GM21825 (cell line): Measurements from ENCODE around the gene BMP10.
A peak's percentile ranks its signal among the peaks of the same experiment; 100 is the strongest.

ENCODE experiments used
- ATAC-seq: cut with Tn5 transposase; IDR thresholded peaks from one replicate; pipeline ENCODE4 v1.9.1; 2021; ENCODE audit warnings: mild to moderate bottlenecking, moderate library complexity; ENCODE audit not compliant: unreplicated experiment

Gene BMP10

DNA sequence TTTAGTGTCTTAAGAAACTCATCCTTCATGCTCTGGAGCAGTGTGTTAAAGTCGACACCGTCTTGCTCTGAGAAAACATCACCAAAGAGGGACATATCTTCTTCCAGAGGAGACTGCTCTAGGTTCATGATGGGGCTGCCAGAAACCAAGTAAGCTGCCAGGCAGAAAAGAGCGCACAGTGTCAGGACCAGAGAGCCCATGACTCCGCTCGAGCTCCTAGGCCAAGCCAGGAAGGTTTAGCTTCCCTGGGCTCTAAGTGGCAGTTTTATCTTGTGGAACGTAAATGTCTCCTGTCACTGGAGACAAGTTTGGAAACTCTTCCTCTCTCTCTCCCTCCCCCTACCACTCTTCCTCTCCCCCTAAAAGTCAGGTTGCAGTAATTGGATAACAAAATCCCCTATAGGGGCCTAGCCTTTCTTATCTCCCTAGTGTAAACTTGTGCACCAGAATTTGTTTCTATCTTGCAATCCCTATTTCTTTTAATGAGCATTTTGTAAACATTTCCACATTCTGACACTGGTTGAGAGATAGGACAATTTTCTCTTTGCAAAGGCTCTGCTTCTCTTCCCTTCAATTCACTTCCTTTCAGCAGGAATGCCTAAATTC is at the start of gene BMP10:
BMP10 (minus strand) TSS at position 239 of the 606 bp plus-strand sequence; CDS start at position 200, 39 bp downstream.
- no peak for ATAC-seq

- no peak for ATAC-seq
Observed at GRCh38 chr2:68920481-68921170, 49.4 kb upstream of the BMP10 start.

- ATAC-seq: no peak
Observed at GRCh38 chr2:68918497-68918896, 47.3 kb upstream of the BMP10 start.

- ATAC-seq: no peak
Observed at GRCh38 chr2:68917034-68917718, 46.0 kb upstream of the BMP10 start.

GRCh38 chr2:68916226-68916625 is 45.0 kb upstream of the BMP10 start:
- no peak for ATAC-seq

DNA sequence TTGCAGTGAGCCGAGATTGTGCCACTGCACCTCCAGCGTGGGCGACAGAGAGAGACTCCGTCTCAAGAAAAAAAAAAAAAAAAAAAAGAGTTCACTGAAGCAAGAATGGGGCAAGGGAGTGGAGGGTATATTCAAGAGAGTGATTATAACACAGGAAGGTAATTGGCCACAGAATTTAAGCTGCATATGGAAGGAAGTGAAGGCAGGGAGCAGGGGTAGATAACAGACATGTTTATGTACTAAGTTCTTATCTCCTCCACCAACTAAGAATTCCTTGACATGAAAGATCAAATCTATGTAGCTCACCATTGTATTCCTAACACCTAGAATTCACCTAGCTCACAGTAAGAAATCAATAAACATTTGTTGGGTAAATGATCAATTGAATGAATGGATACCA is 44.2 kb upstream of the BMP10 start:
- no peak for ATAC-seq

DNA sequence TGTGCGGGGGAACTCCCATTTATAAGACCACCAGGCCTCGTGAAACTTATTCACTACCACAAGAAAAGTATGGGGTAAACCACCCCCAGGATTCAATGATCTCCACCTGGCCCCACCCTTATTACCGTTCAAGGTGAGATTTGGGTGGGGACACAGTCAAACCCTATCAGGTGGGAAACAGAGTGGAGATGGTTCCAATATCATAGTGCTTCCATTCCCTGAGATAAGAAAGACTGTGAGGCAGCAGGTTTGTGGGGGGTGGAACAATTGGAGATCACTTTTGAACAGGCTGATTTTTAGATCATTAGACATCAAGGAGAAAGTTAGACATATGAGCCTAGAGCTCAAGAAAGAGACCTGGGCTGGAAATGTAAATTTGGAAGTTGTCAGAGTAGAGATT is 42.2 kb upstream of the BMP10 start:
- ATAC-seq: no peak

DNA sequence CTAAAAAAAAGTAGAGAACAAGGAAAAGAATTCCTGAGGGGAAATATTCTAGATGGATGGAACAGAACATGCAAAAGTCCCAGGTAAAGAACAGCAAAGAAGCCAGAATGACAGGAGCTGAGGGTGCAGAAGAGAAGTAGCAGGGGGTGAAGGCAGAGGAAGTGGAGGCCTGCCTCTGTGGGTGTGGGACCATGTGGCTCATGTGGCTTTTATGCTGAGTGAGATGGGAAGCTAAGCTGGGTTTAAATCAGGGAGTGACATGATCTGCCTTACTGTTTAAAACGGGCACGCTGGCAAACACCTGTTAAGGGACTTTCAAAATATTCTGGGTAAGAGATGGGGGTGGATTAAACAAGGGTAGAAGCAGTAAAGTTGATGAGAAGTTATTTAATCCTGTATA is 41.5 kb upstream of the BMP10 start:
- ATAC-seq: no peak

- ATAC-seq: no peak
Observed at GRCh38 chr2:68912111-68912510, 40.9 kb upstream of the BMP10 start.

DNA sequence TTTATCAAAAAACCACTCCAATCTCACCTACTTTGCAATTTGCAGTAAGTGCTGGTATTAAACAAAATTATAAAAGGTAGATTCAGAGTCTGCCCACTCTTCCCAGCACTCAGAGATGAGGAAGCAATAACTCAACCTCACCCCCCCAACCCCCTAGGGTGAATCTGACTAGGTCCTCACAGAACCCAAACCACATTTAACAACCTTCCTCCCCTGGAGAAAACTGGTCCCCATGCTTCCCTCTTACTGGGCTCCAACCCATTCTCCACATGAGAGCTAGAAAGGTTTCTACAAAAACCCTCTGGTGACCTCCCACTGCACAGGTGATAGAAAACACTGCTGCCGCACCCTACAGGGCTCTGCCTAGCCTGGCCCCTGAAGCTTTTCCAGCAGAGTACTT is 40.5 kb upstream of the BMP10 start:
- no peak for ATAC-seq

DNA sequence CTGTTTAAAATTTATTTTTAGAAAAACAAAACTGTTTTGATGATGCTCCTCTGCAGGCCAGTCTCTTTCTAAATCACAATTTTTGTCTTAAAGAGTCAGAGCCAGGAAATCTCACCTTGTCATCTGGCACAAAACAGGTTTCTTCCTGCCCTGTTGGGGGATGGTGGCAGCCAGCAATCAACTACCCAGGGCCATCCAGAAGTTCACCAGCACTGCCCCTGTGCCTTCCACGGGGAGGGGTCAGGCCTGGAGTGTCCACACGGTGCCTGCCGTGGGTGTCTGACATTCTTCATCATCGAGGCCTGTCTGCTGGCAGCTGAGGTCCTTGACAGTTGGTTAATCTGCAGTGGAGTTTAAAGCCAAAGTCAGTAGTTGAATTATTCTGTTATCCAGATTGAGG is 40.0 kb upstream of the BMP10 start:
- no peak for ATAC-seq

- ATAC-seq: peak; percentile 32
Observed at GRCh38 chr2:68909793-68910674, 38.8 kb upstream of the BMP10 start.

DNA sequence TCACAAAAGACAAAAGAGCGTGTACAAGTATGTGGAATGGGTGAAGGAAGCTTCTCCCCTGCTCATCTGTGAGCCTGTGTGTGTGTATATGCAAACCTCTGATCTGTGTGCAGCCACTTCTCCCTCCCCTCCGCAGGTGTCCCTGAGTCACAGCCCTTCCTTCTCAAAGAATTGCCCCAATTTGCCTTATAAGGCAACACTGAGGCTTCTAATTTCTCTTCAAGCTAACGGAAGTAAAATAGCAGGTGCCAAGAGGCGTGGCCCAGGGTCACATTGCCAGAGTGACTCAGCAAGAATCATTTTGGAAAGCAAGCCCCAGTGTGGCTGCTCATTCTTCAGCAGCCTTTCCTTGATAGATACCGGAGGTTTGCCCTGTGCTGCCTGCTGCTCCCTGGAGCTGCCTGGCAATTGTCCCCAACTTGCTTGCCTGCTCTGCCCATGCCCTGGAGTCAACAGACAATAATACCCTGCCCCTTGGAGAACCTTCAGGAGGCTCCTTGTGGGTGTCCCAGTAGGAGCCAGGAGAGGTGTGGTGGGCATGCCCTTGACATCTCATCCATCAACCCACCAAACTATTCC is 37.3 kb upstream of the BMP10 start:
- peak; percentile 96 for ATAC-seq

DNA sequence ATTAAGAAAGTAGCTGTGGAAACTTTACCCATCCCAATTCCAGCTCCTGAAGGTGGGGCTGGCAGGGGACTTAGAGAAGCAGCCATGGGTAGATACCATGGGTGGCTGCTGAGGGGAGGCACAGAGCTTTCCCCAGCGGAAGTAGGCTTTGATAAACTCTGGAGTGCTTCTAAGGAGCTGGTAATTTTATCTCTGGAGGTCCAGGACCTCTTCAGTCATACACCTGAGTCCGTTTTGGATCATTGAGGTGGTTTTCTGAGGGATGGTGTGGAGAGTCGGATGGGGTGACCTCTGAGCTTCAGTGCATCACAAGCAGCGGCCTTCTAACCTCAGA is 36.7 kb upstream of the BMP10 start:
- ATAC-seq: peak; percentile 21

- no peak for ATAC-seq
Observed at GRCh38 chr2:68907232-68907919, 36.2 kb upstream of the BMP10 start.

- no peak for ATAC-seq
Observed at GRCh38 chr2:68906716-68907115, 35.5 kb upstream of the BMP10 start.

DNA sequence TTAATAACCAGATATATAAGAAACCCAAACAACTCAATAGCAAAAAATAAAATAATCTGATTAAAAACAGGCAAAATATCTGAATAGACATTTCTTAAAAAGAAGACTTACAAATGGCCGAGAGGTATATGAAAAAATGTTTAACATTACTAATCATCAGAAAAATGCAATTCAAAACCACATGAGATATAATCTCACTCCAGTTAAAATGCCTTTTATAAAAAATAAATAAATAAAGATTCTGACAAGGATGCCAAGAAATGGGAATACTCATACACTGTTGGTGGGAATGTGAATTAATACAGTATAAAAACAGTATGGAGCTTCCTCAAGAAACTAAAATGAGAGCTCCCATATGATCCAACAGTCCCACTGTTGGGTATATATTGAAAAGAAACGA is 33.9 kb upstream of the BMP10 start:
- ATAC-seq: no peak

DNA sequence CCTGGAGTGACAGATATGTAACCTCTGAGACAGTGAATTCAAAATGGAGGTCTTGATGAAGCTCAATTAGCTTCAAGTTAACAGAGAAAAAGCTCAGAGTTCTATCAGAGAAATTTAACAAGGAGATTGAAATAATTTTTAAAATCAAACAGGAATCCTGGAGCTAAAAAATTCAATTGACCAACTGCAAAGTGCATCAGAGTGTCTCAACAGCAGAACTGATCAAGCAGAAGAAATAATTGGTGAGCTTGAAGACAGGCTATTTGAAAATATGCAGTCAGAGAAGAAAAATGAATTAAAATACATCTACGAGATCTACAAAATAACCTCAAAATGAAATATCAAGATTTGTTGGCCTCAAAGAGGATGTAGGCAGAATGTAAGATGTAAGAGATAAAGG is 30.4 kb upstream of the BMP10 start:
- no peak for ATAC-seq

DNA sequence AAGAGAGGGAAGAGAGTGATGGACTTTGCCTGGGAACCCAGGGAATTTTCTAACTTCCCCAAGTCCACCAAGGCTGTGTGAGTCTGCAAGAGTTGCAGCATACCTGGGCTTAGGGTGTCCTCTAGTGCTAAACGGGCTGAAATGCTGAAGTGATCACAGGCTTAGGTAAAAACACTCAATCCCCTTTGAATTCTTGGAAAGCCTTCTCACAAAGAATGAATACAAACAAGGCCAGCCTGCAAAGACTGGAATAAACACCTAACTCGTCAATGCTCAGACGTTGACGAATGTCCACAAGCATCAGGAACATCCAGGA is 30.0 kb upstream of the BMP10 start:
- no peak for ATAC-seq

- no peak for ATAC-seq
Observed at GRCh38 chr2:68900496-68901198, 29.4 kb upstream of the BMP10 start.
